ENCODE data around the gene BBS9.
"Not testable (repeated sequence)": the region's sequence is repeated elsewhere in the genome, so short reads cannot be mapped to it uniquely, and the experiment has no call there.

The BBS9 gene

DNA sequence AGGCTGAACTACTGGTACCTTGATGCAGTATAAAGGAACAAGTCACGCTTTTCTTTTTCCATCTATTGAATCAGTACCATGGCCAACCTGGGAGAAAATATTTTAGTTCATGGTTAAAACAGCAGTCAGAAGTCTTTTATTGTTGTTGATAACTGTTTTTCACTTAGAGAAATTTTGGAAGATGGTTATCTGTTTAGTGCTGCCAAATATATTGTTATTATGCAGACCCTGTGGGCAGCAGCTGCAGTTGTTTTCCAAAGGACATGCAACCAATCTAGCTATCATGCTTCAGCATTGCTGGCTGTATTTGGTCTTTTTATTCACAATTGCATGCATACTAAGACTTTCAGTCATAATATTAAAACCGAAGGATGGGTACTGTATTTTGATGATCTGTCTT, 169.5 kb downstream of the BBS9 start:
- no peak for TF ChIP-seq CTCF (conservative IDR thresholded peaks at IDR 0.05; ENCODE audit: low read length)
- DNase-seq (ENCODE audit: low read depth), result no peak
- no peak overlapping the region for H3K4me3 ChIP-seq (ENCODE audit: low read length)

DNA sequence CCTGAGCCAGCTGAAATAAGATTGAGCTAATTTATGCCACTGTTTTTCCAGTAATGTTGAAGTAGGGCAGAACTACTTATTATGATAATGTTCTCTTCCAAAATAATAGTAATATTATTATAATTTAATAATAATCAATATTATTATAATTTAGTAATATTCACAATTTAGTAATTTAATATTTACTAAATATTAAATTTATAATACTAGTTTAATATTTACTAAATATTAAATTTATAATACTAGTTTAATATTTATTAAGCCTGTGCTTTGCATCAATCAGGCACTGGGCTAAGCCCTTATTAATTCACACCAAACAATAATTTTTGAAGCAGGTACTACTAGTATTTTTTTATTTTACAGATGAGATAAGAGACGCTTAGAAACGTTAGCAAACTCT, 170.1 kb downstream of the BBS9 start:
- DNase-seq (ENCODE audit: low read depth), result no peak
- no peak overlapping the region for H3K4me3 ChIP-seq (ENCODE audit: low read length)
- TF ChIP-seq CTCF (conservative IDR thresholded peaks at IDR 0.05; ENCODE audit: low read length), result no peak

GRCh38 chr7:33300131-33300530, 170.8 kb downstream of the BBS9 start:
- no peak overlapping the region for H3K4me3 ChIP-seq (ENCODE audit: low read length)
- DNase-seq (ENCODE audit: low read depth), result peak; percentile 6
- no peak for TF ChIP-seq CTCF (conservative IDR thresholded peaks at IDR 0.05; ENCODE audit: low read length)

- no peak for DNase-seq (ENCODE audit: low read depth)
- TF ChIP-seq CTCF (conservative IDR thresholded peaks at IDR 0.05; ENCODE audit: low read length), result no peak
- no peak overlapping the region for H3K4me3 ChIP-seq (ENCODE audit: low read length)
Observed at GRCh38 chr7:33300742-33301141, 171.4 kb downstream of the BBS9 start.

- H3K4me3 ChIP-seq (ENCODE audit: low read length); DNase-seq (ENCODE audit: low read depth): not testable (repeated sequence)
Observed at GRCh38 chr7:33303978-33304557, 174.7 kb downstream of the BBS9 start.

GRCh38 chr7:33307205-33307604, 177.8 kb downstream of the BBS9 start:
- TF ChIP-seq CTCF (conservative IDR thresholded peaks at IDR 0.05; ENCODE audit: low read length), result no peak
- no peak overlapping the region for H3K4me3 ChIP-seq (ENCODE audit: low read length)
- no peak for DNase-seq (ENCODE audit: low read depth)

GRCh38 chr7:33310546-33310945, 181.2 kb downstream of the BBS9 start:
- H3K4me3 ChIP-seq (ENCODE audit: low read length), result no peak overlapping the region
- no peak for TF ChIP-seq CTCF (conservative IDR thresholded peaks at IDR 0.05; ENCODE audit: low read length)
- no peak for DNase-seq (ENCODE audit: low read depth)

Measured in AG10803 (cell line).